IMR-90 (cell line): Measurements from ENCODE around the gene MCUB. TPM values are rescaled to one million over a fixed set of nuclear protein-coding genes. Genes with fewer than 3 reads are reported as not detected.

Experiments
- ATAC-seq: fragments of 200-7000 bp; cut with Tn5 transposase; 2 replicates; pipeline ENCODE4 v1.9.1; 2020; ENCODE audit warnings: low read depth, mild to moderate bottlenecking, moderate library complexity
- BruUV-seq: library from RNA; stranded (reverse); fragments of 400-500 nt; replicated peaks from 2 replicates; lab custom pipeline; 2021; lab: Mats Ljungman, UMichigan
- CTCF ChIA-PET: fragments of 300-600 bp; formaldehyde crosslinking; extraction: SDS; loops from one replicate; lab custom pipeline; 2021; ENCODE audit warnings: antibody characterized with exemption; lab: Yijun Ruan, JAX
- POLR2A ChIA-PET: fragments of 300-600 bp; sonication (Branson Sonifier 250); formaldehyde crosslinking; loops from one replicate; lab custom pipeline; 2022; ENCODE audit warnings: antibody characterized with exemption; ENCODE audit not compliant: unreplicated experiment; lab: Charles Lee
- DNase-seq: peaks from one replicate; pipeline ENCODE4 v3.0.0; 2013
- H2AFZ ChIP-seq: replicated peaks from 2 replicates; pipeline ENCODE3; 2013; ENCODE audit warnings: low read length, mild to moderate bottlenecking; ENCODE audit not compliant: poor library complexity
- H2AK5ac ChIP-seq: 2 replicates; pipeline ENCODE4 v1.6.1; 2013; ENCODE audit warnings: low read depth, low read length, inconsistent platforms
- H2AK9ac ChIP-seq: replicated peaks from 2 replicates; pipeline ENCODE3; 2013; ENCODE audit warnings: mild to moderate bottlenecking, low read depth, low read length, moderate library complexity; ENCODE audit not compliant: poor library complexity
- H2BK120ac ChIP-seq: 2 replicates; pipeline ENCODE4 v1.6.1; 2013; ENCODE audit warnings: low read depth, low read length, inconsistent platforms
- H2BK15ac ChIP-seq: 3 replicates; pipeline ENCODE4 v1.6.1; 2013; ENCODE audit warnings: low read depth, low read length, inconsistent platforms
- H2BK20ac ChIP-seq: 2 replicates; pipeline ENCODE4 v1.6.1; 2013; ENCODE audit warnings: low read depth, mild to moderate bottlenecking, inconsistent platforms, low read length, moderate library complexity
- H2BK5ac ChIP-seq: 2 replicates; pipeline ENCODE4 v1.6.1; 2013; ENCODE audit warnings: mild to moderate bottlenecking, low read depth, low read length, inconsistent platforms; ENCODE audit not compliant: poor library complexity, severe bottlenecking
- H3K14ac ChIP-seq: replicated peaks from 2 replicates; pipeline ENCODE4 v1.6.1; 2013; ENCODE audit warnings: low read depth, low read length, inconsistent platforms
- H3K18ac ChIP-seq: 2 replicates; pipeline ENCODE4 v1.6.1; 2013; ENCODE audit warnings: low read depth, low read length, control low read depth
- H3K23ac ChIP-seq: 2 replicates; pipeline ENCODE4 v1.6.1; 2013; ENCODE audit warnings: low read depth, low read length, inconsistent platforms
- H3K27ac ChIP-seq: 2 replicates; pipeline ENCODE4 v1.5.1; 2013; ENCODE audit warnings: mild to moderate bottlenecking, control low read depth, low read length; ENCODE audit not compliant: insufficient read depth
- H3K27me3 ChIP-seq: 2 replicates; pipeline ENCODE4 v1.6.1; 2013; ENCODE audit warnings: low read length; ENCODE audit not compliant: control insufficient read depth, insufficient read depth
- H3K36me3 ChIP-seq: 2 replicates; pipeline ENCODE4 v1.6.1; 2013; ENCODE audit warnings: low read length, mixed read lengths; ENCODE audit not compliant: control insufficient read depth, insufficient read depth
- H3K4ac ChIP-seq: 2 replicates; pipeline ENCODE4 v1.6.1; 2013; ENCODE audit warnings: low read depth, low read length, inconsistent platforms
- H3K4me1 ChIP-seq: 2 replicates; pipeline ENCODE4 v1.6.1; 2013; ENCODE audit warnings: low read length, mixed read lengths; ENCODE audit not compliant: control insufficient read depth, insufficient read depth
- H3K4me2 ChIP-seq: 2 replicates; pipeline ENCODE4 v1.6.1; 2013; ENCODE audit warnings: low read depth, mild to moderate bottlenecking, control low read depth, low read length, moderate library complexity
- H3K4me3 ChIP-seq: 2 replicates; pipeline ENCODE4 v1.5.1; 2013; ENCODE audit warnings: low read depth, mild to moderate bottlenecking, control low read depth, low read length, moderate library complexity; ENCODE audit not compliant: insufficient read depth
- H3K56ac ChIP-seq: 2 replicates; pipeline ENCODE4 v1.6.1; 2013; ENCODE audit warnings: low read length, inconsistent platforms; ENCODE audit not compliant: insufficient read depth; ENCODE audit errors: extremely low read depth
- H3K79me1 ChIP-seq, 2 experiments: 2 replicates each; pipeline ENCODE4 v1.6.1; 2013; ENCODE audit warnings: low read length in 2 of 2, inconsistent platforms in 1 of 2, low read depth in 1 of 2
- H3K9ac ChIP-seq: 2 replicates; pipeline ENCODE4 v1.6.1; 2013; ENCODE audit warnings: low read depth, low read length, control low read depth
- H3K9me1 ChIP-seq: 2 replicates; pipeline ENCODE4 v1.6.1; 2013; ENCODE audit warnings: low read length, inconsistent platforms; ENCODE audit not compliant: insufficient read depth
- H3K9me3 ChIP-seq: 2 replicates; pipeline ENCODE4 v1.6.1; 2013; ENCODE audit warnings: low read length; ENCODE audit not compliant: control insufficient read depth, insufficient read depth
- H4K20me1 ChIP-seq: 2 replicates; pipeline ENCODE4 v1.6.1; 2013; ENCODE audit warnings: low read length, inconsistent platforms; ENCODE audit not compliant: insufficient read depth
- H4K5ac ChIP-seq: 2 replicates; pipeline ENCODE4 v1.6.1; 2013; ENCODE audit warnings: mild to moderate bottlenecking, low read depth, low read length, control low read depth
- H4K8ac ChIP-seq, 2 experiments: 2 replicates each; pipeline ENCODE4 v1.6.1; 2013; ENCODE audit warnings: low read depth in 2 of 2, low read length in 2 of 2, control low read depth in 1 of 2, inconsistent platforms in 1 of 2
- H4K91ac ChIP-seq: 2 replicates; pipeline ENCODE4 v1.6.1; 2013; ENCODE audit warnings: low read depth, low read length, inconsistent platforms; ENCODE audit not compliant: insufficient read depth
- BHLHE40 ChIP-seq: fragments of 150-350 bp; IDR thresholded peaks from 2 replicates; pipeline ENCODE4 v1.6.1; 2016; ENCODE audit warnings: mild to moderate bottlenecking, low read depth, low read length
- CEBPB ChIP-seq: IDR thresholded peaks from 2 replicates; pipeline ENCODE4 v1.6.1; 2012; ENCODE audit warnings: low read depth, low read length, improper control_type of control experiment
- FOS ChIP-seq: fragments of 150-350 bp; IDR thresholded peaks from 2 replicates; pipeline ENCODE4 v1.6.1; 2016; ENCODE audit warnings: low read depth, low read length
- MAFK ChIP-seq: IDR thresholded peaks from 2 replicates; pipeline ENCODE4 v1.6.1; 2012; ENCODE audit warnings: low read depth, low read length, improper control_type of control experiment
- MAZ ChIP-seq: IDR thresholded peaks from 2 replicates; pipeline ENCODE4 v1.6.1; 2012; ENCODE audit warnings: low read depth, mild to moderate bottlenecking, low read length, improper control_type of control experiment, moderate library complexity, borderline replicate concordance
- MXI1 ChIP-seq: IDR thresholded peaks from 2 replicates; pipeline ENCODE4 v1.6.1; 2012; ENCODE audit warnings: low read depth, mild to moderate bottlenecking, low read length, moderate library complexity, borderline replicate concordance
- NFE2L2 ChIP-seq: fragments of 150-350 bp; IDR thresholded peaks from 2 replicates; pipeline ENCODE4 v1.6.1; 2016; ENCODE audit warnings: low read depth, mild to moderate bottlenecking, low read length
- POLR2A ChIP-seq: IDR thresholded peaks from 2 replicates; pipeline ENCODE4 v1.6.1; 2012; ENCODE audit warnings: mild to moderate bottlenecking, low read depth, low read length
- RCOR1 ChIP-seq: IDR thresholded peaks from 2 replicates; pipeline ENCODE4 v1.6.1; 2012; ENCODE audit warnings: mild to moderate bottlenecking, low read length, improper control_type of control experiment; ENCODE audit not compliant: insufficient replicate concordance
- RFX5 ChIP-seq: IDR thresholded peaks from 2 replicates; pipeline ENCODE4 v1.8.0; 2012; ENCODE audit warnings: low read depth, mild to moderate bottlenecking, low read length, moderate library complexity
- SMC3 ChIP-seq: fragments of 150-350 bp; IDR thresholded peaks from 2 replicates; pipeline ENCODE4 v1.6.1; 2016; ENCODE audit warnings: low read depth, mild to moderate bottlenecking, antibody characterized with exemption, low read length, moderate library complexity
- WGBS, 2 experiments: methylation state at CpG; one replicate each; pipeline versions ENCODE4 v1.1.5 to v1.1.7; 2013; ENCODE audit warnings: missing lambda C conversion rate in 2 of 2; ENCODE audit not compliant: insufficient read length in 1 of 2; ENCODE audit errors: extremely low coverage in 2 of 2; 5-methylcytosine and 5-hydroxymethylcytosine counted together
- dilution Hi-C: fragments of 300-500 bp; cut with HindIII; formaldehyde crosslinking; loops from one replicate; pipeline ENCODE4 v1.14.3; 2018; ENCODE audit warnings: low sequenced_read_pairs; ENCODE audit not compliant: unreplicated experiment
- in situ Hi-C: fragments of 300-500 bp; cut with MboI; formaldehyde crosslinking; loops from 3 replicates; pipeline ENCODE4 v1.14.3; 2019; ENCODE audit warnings: low sequenced_read_pairs, inconsistent platforms, mixed read lengths
- intact Hi-C: fragments of 100-400 bp; cut with micrococcal nuclease; formaldehyde crosslinking; loops from 2 replicates; pipeline ENCODE4 v1.10.0; 2022
- polyA plus RNA-seq, 3 experiments: library from polyadenylated mRNA; depleted of rRNA; stranded (reverse); fragments of >200 nt; gene quantifications; 2 replicates each; pipeline ENCODE4 v1.2.3, GENCODE V29; 2012; ENCODE audit warnings: low replicate concordance in 1 of 3
- total RNA-seq: library from RNA; depleted of rRNA; stranded (reverse); fragments of >200 nt; gene quantifications from 2 replicates; pipeline ENCODE4 v1.2.3, GENCODE V29; 2012
- TF ChIP-seq, protein P1 (sequence below): fragments of 150-350 bp; IDR thresholded peaks from 2 replicates; pipeline ENCODE4 v1.6.1; 2017; ENCODE audit warnings: mild to moderate bottlenecking, antibody characterized with exemption, low read length, low read depth
- TF ChIP-seq, protein P2 (sequence below): conservative IDR thresholded peaks from 2 replicates; pipeline ENCODE4 v1.5.1; 2012; ENCODE audit warnings: mild to moderate bottlenecking, low read depth, low read length, improper control_type of control experiment
- TF ChIP-seq, protein P3 (sequence below): fragments of 150-350 bp; IDR thresholded peaks from 2 replicates; pipeline ENCODE4 v1.6.1; 2016; ENCODE audit warnings: low read depth, mild to moderate bottlenecking, low read length, moderate library complexity, borderline replicate concordance

Gene MCUB
- total and polyA plus RNA-seq, 2 of the 4 experiments (the other 2 are of a cell fraction), result 18.5 to 20.4 TPM

DNA sequence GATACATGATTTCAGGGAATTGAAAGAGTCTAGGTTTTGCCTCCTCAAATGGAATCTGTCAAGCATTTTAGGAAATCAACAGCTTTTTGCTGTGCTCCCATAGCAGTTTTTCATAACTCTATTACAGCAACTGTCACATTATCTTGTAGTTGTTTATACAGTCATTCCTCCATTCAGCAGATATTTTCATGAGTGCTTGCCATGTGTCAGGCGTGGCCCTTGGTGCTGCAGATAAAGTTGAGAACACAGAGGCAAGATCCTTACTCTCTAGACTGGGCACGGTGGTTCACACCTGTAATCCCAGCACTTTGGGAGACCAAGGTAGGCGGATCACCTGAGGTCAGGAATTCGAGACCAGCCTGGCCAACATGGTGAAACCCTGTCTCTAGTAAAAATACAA, 67.3 kb downstream of the MCUB start:
- no peak overlapping the region for H3K9ac ChIP-seq
- no peak overlapping the region for H3K23ac ChIP-seq
- no peak overlapping the region for H4K91ac ChIP-seq
- H2BK15ac ChIP-seq, result no peak overlapping the region
- no peak overlapping the region for H2BK20ac ChIP-seq
- H3K4me1 ChIP-seq, result peaks cover 2% of the 10 kb centered on the region; the same call in 1 of the 2 replicates
- DNase-seq, result no peak
- H3K4ac ChIP-seq, result no peak overlapping the region
- CTCF ChIA-PET, result no interaction called here
- H2AFZ ChIP-seq, result no peak overlapping the region
- H2BK120ac ChIP-seq, result no peak overlapping the region
- H3K27me3 ChIP-seq, result no peaks in the 10 kb centered on the region
- H2BK5ac ChIP-seq, result no peak overlapping the region
- in situ Hi-C loops (no loop called here), dilution Hi-C loops (no loop called here), intact Hi-C loops (no loop called here)
- no peaks in the 10 kb centered on the region for H3K79me1 ChIP-seq
- no peak overlapping the region for H3K4me3 ChIP-seq
- H4K8ac ChIP-seq, result no peak overlapping the region
- ATAC-seq, result no peak
- no peak overlapping the region for H3K27ac ChIP-seq
- no TSS peak for BruUV-seq
- H3K36me3 ChIP-seq, result no peaks in the 10 kb centered on the region
- no peaks in the 10 kb centered on the region for H3K9me3 ChIP-seq
- no peak overlapping the region for H2AK9ac ChIP-seq
- H4K5ac ChIP-seq, result no peak overlapping the region
- H3K4me2 ChIP-seq, result no peak overlapping the region
- no CpG with 5 or more reads among the region's 4 CpGs for WGBS, 2 experiments
- no peaks in the 10 kb centered on the region for H3K9me1 ChIP-seq
- POLR2A ChIA-PET, result no interaction called here
- no peak overlapping the region for H3K14ac ChIP-seq
- H3K56ac ChIP-seq, result no peak overlapping the region
- TF ChIP-seq MAFK (no peak), POLR2A (no peak), FOS (no peak), RFX5 (no peak), NFE2L2 (no peak), CEBPB (no peak), MXI1 (no peak), SMC3 (no peak), RCOR1 (no peak), MAZ (no peak), BHLHE40 (no peak)
- TF ChIP-seq, protein P1, sequence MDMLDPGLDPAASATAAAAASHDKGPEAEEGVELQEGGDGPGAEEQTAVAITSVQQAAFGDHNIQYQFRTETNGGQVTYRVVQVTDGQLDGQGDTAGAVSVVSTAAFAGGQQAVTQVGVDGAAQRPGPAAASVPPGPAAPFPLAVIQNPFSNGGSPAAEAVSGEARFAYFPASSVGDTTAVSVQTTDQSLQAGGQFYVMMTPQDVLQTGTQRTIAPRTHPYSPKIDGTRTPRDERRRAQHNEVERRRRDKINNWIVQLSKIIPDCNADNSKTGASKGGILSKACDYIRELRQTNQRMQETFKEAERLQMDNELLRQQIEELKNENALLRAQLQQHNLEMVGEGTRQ, result no peak
- TF ChIP-seq, protein P2, sequence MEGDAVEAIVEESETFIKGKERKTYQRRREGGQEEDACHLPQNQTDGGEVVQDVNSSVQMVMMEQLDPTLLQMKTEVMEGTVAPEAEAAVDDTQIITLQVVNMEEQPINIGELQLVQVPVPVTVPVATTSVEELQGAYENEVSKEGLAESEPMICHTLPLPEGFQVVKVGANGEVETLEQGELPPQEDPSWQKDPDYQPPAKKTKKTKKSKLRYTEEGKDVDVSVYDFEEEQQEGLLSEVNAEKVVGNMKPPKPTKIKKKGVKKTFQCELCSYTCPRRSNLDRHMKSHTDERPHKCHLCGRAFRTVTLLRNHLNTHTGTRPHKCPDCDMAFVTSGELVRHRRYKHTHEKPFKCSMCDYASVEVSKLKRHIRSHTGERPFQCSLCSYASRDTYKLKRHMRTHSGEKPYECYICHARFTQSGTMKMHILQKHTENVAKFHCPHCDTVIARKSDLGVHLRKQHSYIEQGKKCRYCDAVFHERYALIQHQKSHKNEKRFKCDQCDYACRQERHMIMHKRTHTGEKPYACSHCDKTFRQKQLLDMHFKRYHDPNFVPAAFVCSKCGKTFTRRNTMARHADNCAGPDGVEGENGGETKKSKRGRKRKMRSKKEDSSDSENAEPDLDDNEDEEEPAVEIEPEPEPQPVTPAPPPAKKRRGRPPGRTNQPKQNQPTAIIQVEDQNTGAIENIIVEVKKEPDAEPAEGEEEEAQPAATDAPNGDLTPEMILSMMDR, result no peak
- TF ChIP-seq, protein P3, sequence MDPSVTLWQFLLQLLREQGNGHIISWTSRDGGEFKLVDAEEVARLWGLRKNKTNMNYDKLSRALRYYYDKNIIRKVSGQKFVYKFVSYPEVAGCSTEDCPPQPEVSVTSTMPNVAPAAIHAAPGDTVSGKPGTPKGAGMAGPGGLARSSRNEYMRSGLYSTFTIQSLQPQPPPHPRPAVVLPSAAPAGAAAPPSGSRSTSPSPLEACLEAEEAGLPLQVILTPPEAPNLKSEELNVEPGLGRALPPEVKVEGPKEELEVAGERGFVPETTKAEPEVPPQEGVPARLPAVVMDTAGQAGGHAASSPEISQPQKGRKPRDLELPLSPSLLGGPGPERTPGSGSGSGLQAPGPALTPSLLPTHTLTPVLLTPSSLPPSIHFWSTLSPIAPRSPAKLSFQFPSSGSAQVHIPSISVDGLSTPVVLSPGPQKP, result no peak
- H2AK5ac ChIP-seq, result no peak overlapping the region
- H4K20me1 ChIP-seq, result no peaks in the 10 kb centered on the region
- H3K18ac ChIP-seq, result no peak overlapping the region
